ENCODE measurements around the gene CIC.

DNA sequence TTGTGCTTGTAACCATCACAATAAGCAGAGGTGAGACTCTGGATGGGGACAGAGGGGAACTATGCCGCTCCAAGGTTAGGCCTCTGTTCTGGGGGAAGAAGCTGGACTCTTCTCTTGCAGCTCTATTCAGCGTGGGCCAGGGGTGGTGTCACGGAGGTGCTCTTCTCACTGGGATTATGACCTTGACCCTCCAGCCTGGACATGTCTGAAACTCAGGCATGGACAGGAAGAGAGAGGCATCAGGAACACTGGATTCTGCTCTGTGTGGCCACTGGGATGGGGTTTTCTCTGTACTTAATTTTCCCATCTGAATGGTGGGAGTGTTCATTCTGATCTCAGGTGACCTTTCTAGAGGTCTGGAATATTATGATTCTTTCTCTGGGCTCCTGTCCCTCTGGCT lies 64.0 kb downstream of the CIC start:
- TF ChIP-seq GZF1 (CRISPR knock-in tag; IDR thresholded peaks at IDR 0.05) (no peak), FOXJ3 (CRISPR knock-in tag; IDR thresholded peaks at IDR 0.05; ENCODE audit: borderline replicate concordance) (no peak), HDAC6 (IDR thresholded peaks at IDR 0.05; ENCODE audit: low read depth, low read length) (no peak), BRCA1 (CRISPR knock-in tag; IDR thresholded peaks at IDR 0.05) (no peak), MYC (CRISPR knock-in tag; IDR thresholded peaks at IDR 0.05; ENCODE audit: borderline replicate concordance) (no peak), FOXM1 (CRISPR knock-in tag; IDR thresholded peaks at IDR 0.05) (no peak)
- TF ChIP-seq, protein P1, sequence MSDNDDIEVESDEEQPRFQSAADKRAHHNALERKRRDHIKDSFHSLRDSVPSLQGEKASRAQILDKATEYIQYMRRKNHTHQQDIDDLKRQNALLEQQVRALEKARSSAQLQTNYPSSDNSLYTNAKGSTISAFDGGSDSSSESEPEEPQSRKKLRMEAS (IDR thresholded peaks at IDR 0.05) = no peak
- TF ChIP-seq, protein P2, sequence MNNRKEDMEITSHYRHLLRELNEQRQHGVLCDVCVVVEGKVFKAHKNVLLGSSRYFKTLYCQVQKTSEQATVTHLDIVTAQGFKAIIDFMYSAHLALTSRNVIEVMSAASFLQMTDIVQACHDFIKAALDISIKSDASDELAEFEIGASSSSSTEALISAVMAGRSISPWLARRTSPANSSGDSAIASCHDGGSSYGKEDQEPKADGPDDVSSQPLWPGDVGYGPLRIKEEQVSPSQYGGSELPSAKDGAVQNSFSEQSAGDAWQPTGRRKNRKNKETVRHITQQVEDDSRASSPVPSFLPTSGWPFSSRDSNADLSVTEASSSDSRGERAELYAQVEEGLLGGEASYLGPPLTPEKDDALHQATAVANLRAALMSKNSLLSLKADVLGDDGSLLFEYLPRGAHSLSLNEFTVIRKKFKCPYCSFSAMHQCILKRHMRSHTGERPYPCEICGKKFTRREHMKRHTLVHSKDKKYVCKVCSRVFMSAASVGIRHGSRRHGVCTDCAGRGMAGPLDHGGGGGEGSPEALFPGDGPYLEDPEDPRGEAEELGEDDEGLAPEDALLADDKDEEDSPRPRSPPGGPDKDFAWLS (CRISPR knock-in tag; IDR thresholded peaks at IDR 0.05; ENCODE audit: borderline replicate concordance) = no peak
